ENCODE data around the gene ZNF248.

DNA sequence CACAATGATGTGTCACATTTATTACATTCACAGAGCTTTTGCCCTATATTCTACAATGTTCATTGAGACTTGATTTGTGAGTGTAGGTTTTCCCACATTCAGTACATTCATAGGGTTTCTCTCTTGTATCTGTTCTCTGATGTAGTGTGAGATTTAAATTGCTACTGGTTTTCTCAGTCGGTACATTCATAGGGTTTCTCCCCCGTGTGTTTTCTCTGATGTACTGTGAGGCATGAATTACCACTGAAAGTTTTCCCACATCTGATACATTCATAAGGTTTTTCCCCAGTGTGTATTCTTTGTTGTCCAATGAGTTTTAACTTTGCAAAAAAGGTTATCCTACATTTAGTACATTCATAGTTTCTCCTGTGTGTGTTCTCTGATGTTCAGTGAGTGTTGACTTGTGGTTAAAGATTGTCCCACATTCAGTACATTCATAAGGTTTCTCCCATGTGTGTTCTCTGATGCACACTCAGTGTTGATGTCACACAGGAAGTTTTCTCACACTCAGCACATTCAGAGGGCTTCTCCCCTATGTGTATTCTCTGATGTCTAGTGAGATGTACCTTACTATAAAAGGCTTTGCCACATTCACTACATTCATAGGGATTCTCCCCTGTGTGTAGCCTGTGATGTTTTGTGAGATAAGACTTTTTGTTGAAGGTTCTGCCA, 63.0 kb downstream of the ZNF248 start:
- TF ChIP-seq, protein P1, sequence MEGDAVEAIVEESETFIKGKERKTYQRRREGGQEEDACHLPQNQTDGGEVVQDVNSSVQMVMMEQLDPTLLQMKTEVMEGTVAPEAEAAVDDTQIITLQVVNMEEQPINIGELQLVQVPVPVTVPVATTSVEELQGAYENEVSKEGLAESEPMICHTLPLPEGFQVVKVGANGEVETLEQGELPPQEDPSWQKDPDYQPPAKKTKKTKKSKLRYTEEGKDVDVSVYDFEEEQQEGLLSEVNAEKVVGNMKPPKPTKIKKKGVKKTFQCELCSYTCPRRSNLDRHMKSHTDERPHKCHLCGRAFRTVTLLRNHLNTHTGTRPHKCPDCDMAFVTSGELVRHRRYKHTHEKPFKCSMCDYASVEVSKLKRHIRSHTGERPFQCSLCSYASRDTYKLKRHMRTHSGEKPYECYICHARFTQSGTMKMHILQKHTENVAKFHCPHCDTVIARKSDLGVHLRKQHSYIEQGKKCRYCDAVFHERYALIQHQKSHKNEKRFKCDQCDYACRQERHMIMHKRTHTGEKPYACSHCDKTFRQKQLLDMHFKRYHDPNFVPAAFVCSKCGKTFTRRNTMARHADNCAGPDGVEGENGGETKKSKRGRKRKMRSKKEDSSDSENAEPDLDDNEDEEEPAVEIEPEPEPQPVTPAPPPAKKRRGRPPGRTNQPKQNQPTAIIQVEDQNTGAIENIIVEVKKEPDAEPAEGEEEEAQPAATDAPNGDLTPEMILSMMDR (IDR thresholded peaks at IDR 0.05) = no peak
- no peak for TF ChIP-seq POLR2A (IDR thresholded peaks at IDR 0.05)
